WTC11 (cell line): ENCODE measurements around the gene HPSE2. TPM values are rescaled to one million over a fixed set of nuclear protein-coding genes. Genes with fewer than 3 reads are reported as not detected.

Experiments used
- ATAC-seq: fragments of 200-7000 bp; cut with Tn5 transposase; 2 replicates; pipeline ENCODE4 v1.10.0; 2021; ENCODE audit warnings: mild to moderate bottlenecking, moderate library complexity
- CTCF ChIA-PET: fragments of 300-600 bp; sonication (Branson Sonifier 250); formaldehyde crosslinking; loops from one replicate; lab custom pipeline; 2021; ENCODE audit warnings: antibody characterized with exemption; lab: Charles Lee
- POLR2A ChIA-PET: fragments of 350-600 bp; sonication (Branson Sonifier 250); formaldehyde crosslinking; loops from one replicate; lab custom pipeline; 2021; ENCODE audit warnings: antibody characterized with exemption; lab: Charles Lee
- DNase-seq: peaks from one replicate; pipeline ENCODE4 v3.0.0; 2021; ENCODE audit warnings: low spot score
- H3K27ac Mint-ChIP-seq: 2 replicates; pipeline ENCODE4 v1.8.0; 2021; ENCODE audit warnings: mixed read lengths
- H3K27me3 Mint-ChIP-seq: 2 replicates; pipeline ENCODE4 v1.8.0; 2021; ENCODE audit warnings: low read depth, mild to moderate bottlenecking, moderate library complexity, mixed read lengths
- H3K36me3 Mint-ChIP-seq: 2 replicates; pipeline ENCODE4 v1.8.0; 2021; ENCODE audit warnings: mixed read lengths
- H3K4me1 Mint-ChIP-seq: 2 replicates; pipeline ENCODE4 v1.8.0; 2022; ENCODE audit warnings: mixed read lengths
- H3K4me3 Mint-ChIP-seq: 2 replicates; pipeline ENCODE4 v1.8.0; 2021; ENCODE audit warnings: mild to moderate bottlenecking, moderate library complexity, mixed read lengths
- H3K9me3 Mint-ChIP-seq: 2 replicates; pipeline ENCODE4 v1.8.0; 2021; ENCODE audit warnings: mixed read lengths
- ATF1 ChIP-seq: sonication (generic); formaldehyde crosslinking; IDR thresholded peaks from 2 replicates; pipeline ENCODE4 v1.8.1; 2023; ENCODE audit warnings: mild to moderate bottlenecking, moderate library complexity, missing genetic modification reagents
- CBFB ChIP-seq: sonication (generic); formaldehyde crosslinking; IDR thresholded peaks from 2 replicates; pipeline ENCODE4 v1.8.1; 2022; ENCODE audit warnings: mild to moderate bottlenecking, low read depth, missing genetic modification reagents
- ETV6 ChIP-seq: sonication (generic); formaldehyde crosslinking; IDR thresholded peaks from 2 replicates; pipeline ENCODE4 v1.8.1; 2022; ENCODE audit warnings: mild to moderate bottlenecking, missing genetic modification reagents
- FOXK1 ChIP-seq: sonication (generic); formaldehyde crosslinking; IDR thresholded peaks from 2 replicates; pipeline ENCODE4 v1.8.0; 2022; ENCODE audit warnings: mild to moderate bottlenecking, moderate library complexity, missing genetic modification reagents
- GABPB1 ChIP-seq: sonication (generic); formaldehyde crosslinking; IDR thresholded peaks from 2 replicates; pipeline ENCODE4 v1.8.1; 2023; ENCODE audit warnings: mild to moderate bottlenecking, missing genetic modification reagents
- GRHL2 ChIP-seq: fragments of 250-450 bp; sonication (Bioruptor Pico); IDR thresholded peaks from 2 replicates; pipeline ENCODE4 v1.8.0; 2022; ENCODE audit warnings: mild to moderate bottlenecking, moderate library complexity; ENCODE audit not compliant: insufficient replicate concordance, severe bottlenecking
- HMGA2 ChIP-seq: fragments of 250-450 bp; sonication (Bioruptor Pico); IDR thresholded peaks from 2 replicates; pipeline ENCODE4 v1.4.0; 2021; ENCODE audit warnings: mild to moderate bottlenecking, moderate library complexity
- MAX ChIP-seq: sonication (generic); formaldehyde crosslinking; IDR thresholded peaks from 2 replicates; pipeline ENCODE4 v1.8.0; 2022; ENCODE audit warnings: mild to moderate bottlenecking, missing genetic modification reagents
- NFE2L1 ChIP-seq: sonication (generic); formaldehyde crosslinking; IDR thresholded peaks from 2 replicates; pipeline ENCODE4 v1.8.1; 2023; ENCODE audit warnings: missing genetic modification reagents
- NFYB ChIP-seq: sonication (generic); formaldehyde crosslinking; conservative IDR thresholded peaks from 2 replicates; pipeline ENCODE4 v1.8.0; 2022; ENCODE audit warnings: low read depth, missing genetic modification reagents
- PRRX2 ChIP-seq: fragments of 250-450 bp; sonication (Bioruptor Pico); IDR thresholded peaks from 2 replicates; pipeline ENCODE4 v1.8.0; 2021; ENCODE audit warnings: mild to moderate bottlenecking
- RELA ChIP-seq: sonication (generic); formaldehyde crosslinking; IDR thresholded peaks from 2 replicates; pipeline ENCODE4 v1.8.1; 2022; ENCODE audit warnings: missing genetic modification reagents, mild to moderate bottlenecking, borderline replicate concordance
- RORB ChIP-seq: fragments of 250-450 bp; sonication (Bioruptor Pico); IDR thresholded peaks from 2 replicates; pipeline ENCODE4 v1.9.0; 2021; ENCODE audit warnings: mild to moderate bottlenecking
- SMAD3 ChIP-seq: sonication (generic); formaldehyde crosslinking; IDR thresholded peaks from 2 replicates; pipeline ENCODE4 v1.8.0; 2022; ENCODE audit warnings: missing genetic modification reagents, mild to moderate bottlenecking, borderline replicate concordance
- TEAD4 ChIP-seq: sonication (generic); formaldehyde crosslinking; IDR thresholded peaks from 2 replicates; pipeline ENCODE4 v1.8.0; 2022; ENCODE audit warnings: mild to moderate bottlenecking, missing genetic modification reagents
- TP53 ChIP-seq: sonication (generic); formaldehyde crosslinking; IDR thresholded peaks from 2 replicates; pipeline ENCODE4 v1.8.1; 2023; ENCODE audit warnings: mild to moderate bottlenecking, missing genetic modification reagents
- ZNF416 ChIP-seq: fragments of 250-450 bp; sonication (Bioruptor Pico); IDR thresholded peaks from 2 replicates; pipeline ENCODE4 v1.9.0; 2021; ENCODE audit warnings: mild to moderate bottlenecking, inconsistent platforms
- ZSCAN18 ChIP-seq: fragments of 250-450 bp; sonication (Bioruptor Pico); IDR thresholded peaks from 2 replicates; pipeline ENCODE4 v2.1.2; 2022; ENCODE audit warnings: mild to moderate bottlenecking, moderate library complexity
- total RNA-seq: library from RNA; stranded (reverse); gene quantifications from 3 replicates; pipeline ENCODE4 v1.2.3, GENCODE V29; 2021
- TF ChIP-seq, protein P1 (sequence below): sonication (generic); formaldehyde crosslinking; IDR thresholded peaks from 2 replicates; pipeline ENCODE4 v1.8.0; 2022; ENCODE audit warnings: mild to moderate bottlenecking, missing genetic modification reagents
- TF ChIP-seq, protein P2 (sequence below): sonication (generic); formaldehyde crosslinking; IDR thresholded peaks from 2 replicates; pipeline ENCODE4 v1.8.1; 2022; ENCODE audit warnings: low read depth, missing genetic modification reagents, borderline replicate concordance
- TF ChIP-seq, protein P3 (sequence below): fragments of 250-450 bp; sonication (Bioruptor Pico); IDR thresholded peaks from 2 replicates; pipeline ENCODE4 v1.9.0; 2021; ENCODE audit warnings: moderate library complexity, mild to moderate bottlenecking, inconsistent platforms, borderline replicate concordance
- TF ChIP-seq, protein P4 (sequence below): sonication (generic); formaldehyde crosslinking; IDR thresholded peaks from 2 replicates; pipeline ENCODE4 v1.8.0; 2023; ENCODE audit warnings: missing genetic modification reagents, mild to moderate bottlenecking, borderline replicate concordance
- TF ChIP-seq, protein P5 (sequence below): fragments of 200-600 bp; IDR thresholded peaks from 2 replicates; pipeline ENCODE4 v1.8.0; 2022; ENCODE audit warnings: antibody characterized with exemption

HPSE2 gene
- total RNA-seq, 1 experiment from 2014 or later, result 0.66 TPM

- no peak for TF ChIP-seq ZNF416 (CRISPR knock-in tag)
- TF ChIP-seq HMGA2 (CRISPR knock-in tag), result no peak
- TF ChIP-seq ETV6 (CRISPR knock-in tag), result no peak
- TF ChIP-seq RELA, result no peak
- no peak for TF ChIP-seq ATF1 (CRISPR knock-in tag)
- TF ChIP-seq NFYB (CRISPR knock-in tag), result no peak
- no peak for TF ChIP-seq NFE2L1 (CRISPR knock-in tag)
- TF ChIP-seq, protein P1, sequence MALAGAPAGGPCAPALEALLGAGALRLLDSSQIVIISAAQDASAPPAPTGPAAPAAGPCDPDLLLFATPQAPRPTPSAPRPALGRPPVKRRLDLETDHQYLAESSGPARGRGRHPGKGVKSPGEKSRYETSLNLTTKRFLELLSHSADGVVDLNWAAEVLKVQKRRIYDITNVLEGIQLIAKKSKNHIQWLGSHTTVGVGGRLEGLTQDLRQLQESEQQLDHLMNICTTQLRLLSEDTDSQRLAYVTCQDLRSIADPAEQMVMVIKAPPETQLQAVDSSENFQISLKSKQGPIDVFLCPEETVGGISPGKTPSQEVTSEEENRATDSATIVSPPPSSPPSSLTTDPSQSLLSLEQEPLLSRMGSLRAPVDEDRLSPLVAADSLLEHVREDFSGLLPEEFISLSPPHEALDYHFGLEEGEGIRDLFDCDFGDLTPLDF (CRISPR knock-in tag), result no peak
- TF ChIP-seq, protein P2, sequence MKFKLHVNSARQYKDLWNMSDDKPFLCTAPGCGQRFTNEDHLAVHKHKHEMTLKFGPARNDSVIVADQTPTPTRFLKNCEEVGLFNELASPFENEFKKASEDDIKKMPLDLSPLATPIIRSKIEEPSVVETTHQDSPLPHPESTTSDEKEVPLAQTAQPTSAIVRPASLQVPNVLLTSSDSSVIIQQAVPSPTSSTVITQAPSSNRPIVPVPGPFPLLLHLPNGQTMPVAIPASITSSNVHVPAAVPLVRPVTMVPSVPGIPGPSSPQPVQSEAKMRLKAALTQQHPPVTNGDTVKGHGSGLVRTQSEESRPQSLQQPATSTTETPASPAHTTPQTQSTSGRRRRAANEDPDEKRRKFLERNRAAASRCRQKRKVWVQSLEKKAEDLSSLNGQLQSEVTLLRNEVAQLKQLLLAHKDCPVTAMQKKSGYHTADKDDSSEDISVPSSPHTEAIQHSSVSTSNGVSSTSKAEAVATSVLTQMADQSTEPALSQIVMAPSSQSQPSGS (CRISPR knock-in tag), result no peak
- no peak for TF ChIP-seq ZSCAN18 (CRISPR knock-in tag)
- no peak for TF ChIP-seq CBFB (CRISPR knock-in tag)
- Mint-ChIP-seq H3K27ac (no peak overlapping the region), H3K27me3 (no peaks in the 10 kb centered on the region; the same call in 1 of the 2 replicates), H3K9me3 (peaks cover 23% of the 10 kb centered on the region), H3K4me1 (no peaks in the 10 kb centered on the region), H3K4me3 (no peak overlapping the region), H3K36me3 (peaks cover 18% of the 10 kb centered on the region)
- ATAC-seq (no peak), DNase-seq (no peak)
- ChIA-PET CTCF (interaction anchor here (1.0 kb wide), 2 partner anchors 21 to 217 kb away, joined by 3 to 4 read pairs; no protein-coding TSS in a partner anchor), POLR2A (no interaction called here)
Observed at GRCh38 chr10:98684019-98684899, 551.4 kb downstream of the HPSE2 start.

DNA sequence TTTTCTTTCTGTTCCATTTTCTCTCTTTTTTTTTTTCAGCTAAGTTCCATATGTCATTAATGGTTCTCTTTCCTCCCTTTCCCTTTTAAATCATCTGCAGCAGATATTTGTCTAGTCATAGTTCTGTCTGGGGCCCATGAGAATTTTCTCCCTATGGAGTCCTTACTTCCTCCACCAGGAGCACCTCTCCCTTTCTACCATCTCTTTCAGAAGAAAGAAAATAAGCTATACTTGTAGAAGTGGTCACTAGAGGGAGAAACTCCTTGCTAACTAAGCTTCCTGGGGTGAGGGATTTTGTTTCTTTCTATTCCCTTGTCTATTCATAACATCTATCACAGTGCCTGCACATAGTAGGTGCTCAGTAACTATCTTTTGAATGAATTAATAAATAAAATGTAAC, 558.8 kb downstream of the HPSE2 start:
- H3K27ac Mint-ChIP-seq, result no peak overlapping the region

More for the DNA sequence above, 558.8 kb downstream of the HPSE2 start:
- Mint-ChIP-seq H3K9me3 (no peaks in the 10 kb centered on the region), H3K27me3 (no peaks in the 10 kb centered on the region), H3K4me1 (peaks cover 24% of the 10 kb centered on the region), H3K4me3 (no peak overlapping the region)
- DNase-seq, result no peak
- CTCF ChIA-PET, result interaction anchor here (0.6 to 3.1 kb wide), 5 partner anchors 132 to 600 kb away, joined by 3 to 22 read pairs (median 3); no protein-coding TSS in a partner anchor
- ATAC-seq, result peak; percentile 80
- POLR2A ChIA-PET, result no interaction called here
- TF ChIP-seq, protein P3, sequence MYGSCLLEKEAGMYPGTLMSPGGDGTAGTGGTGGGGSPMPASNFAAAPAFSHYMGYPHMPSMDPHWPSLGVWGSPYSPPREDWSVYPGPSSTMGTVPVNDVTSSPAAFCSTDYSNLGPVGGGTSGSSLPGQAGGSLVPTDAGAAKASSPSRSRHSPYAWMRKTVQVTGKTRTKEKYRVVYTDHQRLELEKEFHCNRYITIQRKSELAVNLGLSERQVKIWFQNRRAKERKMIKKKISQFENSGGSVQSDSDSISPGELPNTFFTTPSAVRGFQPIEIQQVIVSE (CRISPR knock-in tag), result no peak
- TF ChIP-seq TP53 (no peak), NFYB (CRISPR knock-in tag) (no peak), FOXK1 (CRISPR knock-in tag) (no peak), GRHL2 (no peak), SMAD3 (CRISPR knock-in tag) (no peak), TEAD4 (no peak), GABPB1 (CRISPR knock-in tag) (no peak), RORB (CRISPR knock-in tag) (no peak), PRRX2 (CRISPR knock-in tag) (no peak), MAX (CRISPR knock-in tag) (no peak)
- TF ChIP-seq, protein P4, sequence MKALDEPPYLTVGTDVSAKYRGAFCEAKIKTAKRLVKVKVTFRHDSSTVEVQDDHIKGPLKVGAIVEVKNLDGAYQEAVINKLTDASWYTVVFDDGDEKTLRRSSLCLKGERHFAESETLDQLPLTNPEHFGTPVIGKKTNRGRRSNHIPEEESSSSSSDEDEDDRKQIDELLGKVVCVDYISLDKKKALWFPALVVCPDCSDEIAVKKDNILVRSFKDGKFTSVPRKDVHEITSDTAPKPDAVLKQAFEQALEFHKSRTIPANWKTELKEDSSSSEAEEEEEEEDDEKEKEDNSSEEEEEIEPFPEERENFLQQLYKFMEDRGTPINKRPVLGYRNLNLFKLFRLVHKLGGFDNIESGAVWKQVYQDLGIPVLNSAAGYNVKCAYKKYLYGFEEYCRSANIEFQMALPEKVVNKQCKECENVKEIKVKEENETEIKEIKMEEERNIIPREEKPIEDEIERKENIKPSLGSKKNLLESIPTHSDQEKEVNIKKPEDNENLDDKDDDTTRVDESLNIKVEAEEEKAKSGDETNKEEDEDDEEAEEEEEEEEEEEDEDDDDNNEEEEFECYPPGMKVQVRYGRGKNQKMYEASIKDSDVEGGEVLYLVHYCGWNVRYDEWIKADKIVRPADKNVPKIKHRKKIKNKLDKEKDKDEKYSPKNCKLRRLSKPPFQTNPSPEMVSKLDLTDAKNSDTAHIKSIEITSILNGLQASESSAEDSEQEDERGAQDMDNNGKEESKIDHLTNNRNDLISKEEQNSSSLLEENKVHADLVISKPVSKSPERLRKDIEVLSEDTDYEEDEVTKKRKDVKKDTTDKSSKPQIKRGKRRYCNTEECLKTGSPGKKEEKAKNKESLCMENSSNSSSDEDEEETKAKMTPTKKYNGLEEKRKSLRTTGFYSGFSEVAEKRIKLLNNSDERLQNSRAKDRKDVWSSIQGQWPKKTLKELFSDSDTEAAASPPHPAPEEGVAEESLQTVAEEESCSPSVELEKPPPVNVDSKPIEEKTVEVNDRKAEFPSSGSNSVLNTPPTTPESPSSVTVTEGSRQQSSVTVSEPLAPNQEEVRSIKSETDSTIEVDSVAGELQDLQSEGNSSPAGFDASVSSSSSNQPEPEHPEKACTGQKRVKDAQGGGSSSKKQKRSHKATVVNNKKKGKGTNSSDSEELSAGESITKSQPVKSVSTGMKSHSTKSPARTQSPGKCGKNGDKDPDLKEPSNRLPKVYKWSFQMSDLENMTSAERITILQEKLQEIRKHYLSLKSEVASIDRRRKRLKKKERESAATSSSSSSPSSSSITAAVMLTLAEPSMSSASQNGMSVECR (CRISPR knock-in tag), result no peak
- TF ChIP-seq, protein P5, sequence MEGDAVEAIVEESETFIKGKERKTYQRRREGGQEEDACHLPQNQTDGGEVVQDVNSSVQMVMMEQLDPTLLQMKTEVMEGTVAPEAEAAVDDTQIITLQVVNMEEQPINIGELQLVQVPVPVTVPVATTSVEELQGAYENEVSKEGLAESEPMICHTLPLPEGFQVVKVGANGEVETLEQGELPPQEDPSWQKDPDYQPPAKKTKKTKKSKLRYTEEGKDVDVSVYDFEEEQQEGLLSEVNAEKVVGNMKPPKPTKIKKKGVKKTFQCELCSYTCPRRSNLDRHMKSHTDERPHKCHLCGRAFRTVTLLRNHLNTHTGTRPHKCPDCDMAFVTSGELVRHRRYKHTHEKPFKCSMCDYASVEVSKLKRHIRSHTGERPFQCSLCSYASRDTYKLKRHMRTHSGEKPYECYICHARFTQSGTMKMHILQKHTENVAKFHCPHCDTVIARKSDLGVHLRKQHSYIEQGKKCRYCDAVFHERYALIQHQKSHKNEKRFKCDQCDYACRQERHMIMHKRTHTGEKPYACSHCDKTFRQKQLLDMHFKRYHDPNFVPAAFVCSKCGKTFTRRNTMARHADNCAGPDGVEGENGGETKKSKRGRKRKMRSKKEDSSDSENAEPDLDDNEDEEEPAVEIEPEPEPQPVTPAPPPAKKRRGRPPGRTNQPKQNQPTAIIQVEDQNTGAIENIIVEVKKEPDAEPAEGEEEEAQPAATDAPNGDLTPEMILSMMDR, result no peak
- TF ChIP-seq, all 79 proteins: peak for 0
- H3K36me3 Mint-ChIP-seq, result no peaks in the 10 kb centered on the region
